Trophoblast cell (in vitro differentiated cells and primary cell): ENCODE results near the gene HPS3.

Source experiments
- DNase-seq, 2 donors: peaks; one replicate each; pipeline ENCODE4 v3.0.0-alpha.2; 2016
- H2AFZ ChIP-seq: 2 replicates; pipeline ENCODE4 v1.6.1; 2013; ENCODE audit warnings: low read length, moderate library complexity, mild to moderate bottlenecking; ENCODE audit not compliant: insufficient read depth, poor library complexity
- H2AK5ac ChIP-seq: 2 replicates; pipeline ENCODE4 v1.6.1; 2013; ENCODE audit warnings: mild to moderate bottlenecking, low read length
- H2BK120ac ChIP-seq: 2 replicates; pipeline ENCODE4 v1.6.1; 2013; ENCODE audit warnings: low read length, mild to moderate bottlenecking, moderate library complexity; ENCODE audit not compliant: insufficient read depth, poor library complexity
- H2BK12ac ChIP-seq: 2 replicates; pipeline ENCODE4 v1.6.1; 2013; ENCODE audit warnings: mild to moderate bottlenecking, low read length, moderate library complexity
- H2BK5ac ChIP-seq: 2 replicates; pipeline ENCODE4 v1.6.1; 2013; ENCODE audit warnings: low read length, low read depth, moderate library complexity, mild to moderate bottlenecking; ENCODE audit not compliant: poor library complexity
- H3K14ac ChIP-seq: 2 replicates; pipeline ENCODE4 v1.6.1; 2013; ENCODE audit warnings: mild to moderate bottlenecking, low read length
- H3K18ac ChIP-seq: 2 replicates; pipeline ENCODE4 v1.6.1; 2013; ENCODE audit warnings: mild to moderate bottlenecking, low read length
- H3K23ac ChIP-seq: 2 replicates; pipeline ENCODE4 v1.6.1; 2013; ENCODE audit warnings: low read length
- H3K27ac ChIP-seq: 2 replicates; pipeline ENCODE4 v1.5.1; 2013; ENCODE audit warnings: low read depth, mild to moderate bottlenecking, inconsistent platforms, low read length, moderate library complexity
- H3K27me3 ChIP-seq: 2 replicates; pipeline ENCODE4 v1.6.1; 2013; ENCODE audit warnings: inconsistent platforms, mild to moderate bottlenecking, low read length, moderate library complexity; ENCODE audit not compliant: insufficient read depth
- H3K36me3 ChIP-seq, 2 experiments: 1 replicate in 1 of 2; 2 replicates in 1 of 2; pipeline ENCODE4 v1.6.1; 2013; ENCODE audit warnings: low read length in 2 of 2, mild to moderate bottlenecking in 2 of 2, moderate library complexity in 1 of 2; ENCODE audit not compliant: insufficient read depth in 2 of 2, control insufficient read depth in 1 of 2
- H3K4ac ChIP-seq: 2 replicates; pipeline ENCODE4 v1.6.1; 2013; ENCODE audit warnings: low read depth, mild to moderate bottlenecking, low read length, moderate library complexity
- H3K4me1 ChIP-seq, 2 experiments: 1 replicate in 1 of 2; 2 replicates in 1 of 2; pipeline ENCODE4 v1.6.1; 2013; ENCODE audit warnings: low read length in 2 of 2, mild to moderate bottlenecking in 2 of 2, moderate library complexity in 1 of 2; ENCODE audit not compliant: insufficient read depth in 2 of 2, control insufficient read depth in 1 of 2
- H3K4me2 ChIP-seq: 2 replicates; pipeline ENCODE4 v1.6.1; 2013; ENCODE audit warnings: inconsistent platforms, mild to moderate bottlenecking, low read length, moderate library complexity
- H3K4me3 ChIP-seq: 2 replicates; pipeline ENCODE4 v1.5.1; 2013; ENCODE audit warnings: mild to moderate bottlenecking, low read depth, low read length, inconsistent platforms
- H3K79me1 ChIP-seq: one replicate; pipeline ENCODE4 v1.6.1; 2013; ENCODE audit warnings: low read length
- H3K79me2 ChIP-seq: 2 replicates; pipeline ENCODE4 v1.6.1; 2013; ENCODE audit warnings: low read length, mild to moderate bottlenecking; ENCODE audit not compliant: control insufficient read depth, insufficient read depth, poor library complexity
- H3K9ac ChIP-seq: 2 replicates; pipeline ENCODE4 v1.6.1; 2013; ENCODE audit warnings: mild to moderate bottlenecking, low read length
- H3K9me3 ChIP-seq: 2 replicates; pipeline ENCODE4 v1.6.1; 2013; ENCODE audit warnings: low read depth, mild to moderate bottlenecking, control low read depth, inconsistent platforms, low read length; ENCODE audit not compliant: insufficient read depth
- H4K12ac ChIP-seq: 2 replicates; pipeline ENCODE4 v1.6.1; 2013; ENCODE audit warnings: low read depth, mild to moderate bottlenecking, low read length, moderate library complexity
- H4K8ac ChIP-seq: 2 replicates; pipeline ENCODE4 v1.6.1; 2013; ENCODE audit warnings: low read depth, mild to moderate bottlenecking, low read length, moderate library complexity
- H4K91ac ChIP-seq: one replicate; pipeline ENCODE4 v1.6.1; 2013; ENCODE audit warnings: low read depth, mild to moderate bottlenecking, low read length, moderate library complexity
- WGBS: extraction: QIAGEN DNeasy Blood & Tissue Kit; methylation state at CpG from one replicate; pipeline ENCODE4 v1.1.7; 2013; ENCODE audit warnings: missing lambda C conversion rate; ENCODE audit not compliant: insufficient read length, insufficient coverage; ENCODE audit errors: extremely low coverage; 5-methylcytosine and 5-hydroxymethylcytosine counted together

Gene HPS3

DNA sequence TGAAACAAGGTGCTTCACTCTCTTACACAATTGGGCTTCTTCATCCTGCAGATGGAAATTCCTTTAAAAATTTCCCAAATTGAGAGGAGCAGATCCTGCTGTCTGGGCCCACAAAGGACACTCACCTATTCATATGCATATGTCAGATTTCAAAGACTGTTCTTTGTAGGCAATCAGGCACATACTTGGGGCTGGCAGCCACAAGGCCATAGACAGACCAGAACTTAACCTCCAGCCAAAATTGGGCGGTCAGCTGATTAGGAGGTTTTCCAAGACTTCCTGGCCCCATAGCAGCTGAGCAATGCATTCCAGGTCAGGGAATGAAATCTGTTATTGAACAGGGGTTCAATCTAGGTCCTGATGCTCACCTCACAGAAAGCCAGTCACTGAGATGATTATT lies 15.0 kb upstream of the HPS3 start:
- no peak overlapping the region for H2AK5ac ChIP-seq
- no peak overlapping the region for H2AFZ ChIP-seq
- no peaks in the 10 kb centered on the region for H3K9me3 ChIP-seq
- H3K14ac ChIP-seq, result no peak overlapping the region
- no peak overlapping the region for H4K8ac ChIP-seq
- H3K23ac ChIP-seq, result no peak overlapping the region
- H3K36me3 ChIP-seq, result no peaks in the 10 kb centered on the region
- H3K9ac ChIP-seq, result no peak overlapping the region
- no peak overlapping the region for H4K91ac ChIP-seq
- H3K79me1 ChIP-seq, result no peaks in the 10 kb centered on the region
- H2BK5ac ChIP-seq, result no peak overlapping the region
- no peak for DNase-seq
- H4K12ac ChIP-seq, result no peak overlapping the region
- H3K27me3 ChIP-seq, result no peaks in the 10 kb centered on the region
- H3K18ac ChIP-seq, result no peak overlapping the region
- no peak overlapping the region for H3K4me2 ChIP-seq
- peaks cover 0 to 3% of the 10 kb centered on the region in 2 experiments for H3K4me1 ChIP-seq
- no CpG with 5 or more reads among the region's 1 CpG for WGBS
- no peak overlapping the region for H2BK120ac ChIP-seq
- H3K4ac ChIP-seq, result no peak overlapping the region
- no peak overlapping the region for H3K27ac ChIP-seq
- H3K79me2 ChIP-seq, result no peaks in the 10 kb centered on the region
- no peak overlapping the region for H3K4me3 ChIP-seq
- H2BK12ac ChIP-seq, result no peak overlapping the region

DNA sequence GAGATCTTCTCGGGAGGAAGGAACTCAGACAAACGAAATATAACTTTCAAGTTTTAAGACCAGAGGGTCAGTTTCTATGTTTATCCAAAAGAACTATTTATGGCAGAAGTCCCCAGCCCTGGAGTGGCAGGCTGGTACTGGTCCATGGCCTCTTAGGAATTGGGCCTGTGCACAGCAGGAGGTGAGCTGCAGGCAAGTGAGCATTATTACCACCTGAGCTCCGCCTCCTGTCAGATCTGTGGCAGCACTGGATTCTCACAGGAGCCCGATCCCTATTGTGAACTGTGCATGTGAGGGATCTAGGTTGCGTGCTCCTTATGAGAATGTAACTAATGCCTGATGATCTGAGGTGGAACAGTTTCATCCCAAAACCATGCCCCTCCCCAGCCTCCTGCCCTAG lies 14.3 kb upstream of the HPS3 start:
- no CpG with 5 or more reads among the region's 5 CpGs for WGBS
- Histone ChIP-seq H3K4me1 (peaks cover 0 to 3% of the 10 kb centered on the region in 2 experiments), H3K9me3 (no peaks in the 10 kb centered on the region), H3K27ac (no peak overlapping the region), H3K36me3 (no peaks in the 10 kb centered on the region), H4K12ac (no peak overlapping the region), H3K9ac (no peak overlapping the region), H2AFZ (no peak overlapping the region), H2AK5ac (no peak overlapping the region), H2BK12ac (no peak overlapping the region), H3K23ac (no peak overlapping the region), H3K79me1 (no peaks in the 10 kb centered on the region), H2BK5ac (no peak overlapping the region), H2BK120ac (no peak overlapping the region), H3K27me3 (no peaks in the 10 kb centered on the region), H4K8ac (no peak overlapping the region), H3K14ac (no peak overlapping the region), H3K4me3 (no peak overlapping the region), H3K18ac (no peak overlapping the region), H3K79me2 (no peaks in the 10 kb centered on the region), H3K4ac (no peak overlapping the region), H4K91ac (no peak overlapping the region), H3K4me2 (no peak overlapping the region)
- no peak for DNase-seq

DNA sequence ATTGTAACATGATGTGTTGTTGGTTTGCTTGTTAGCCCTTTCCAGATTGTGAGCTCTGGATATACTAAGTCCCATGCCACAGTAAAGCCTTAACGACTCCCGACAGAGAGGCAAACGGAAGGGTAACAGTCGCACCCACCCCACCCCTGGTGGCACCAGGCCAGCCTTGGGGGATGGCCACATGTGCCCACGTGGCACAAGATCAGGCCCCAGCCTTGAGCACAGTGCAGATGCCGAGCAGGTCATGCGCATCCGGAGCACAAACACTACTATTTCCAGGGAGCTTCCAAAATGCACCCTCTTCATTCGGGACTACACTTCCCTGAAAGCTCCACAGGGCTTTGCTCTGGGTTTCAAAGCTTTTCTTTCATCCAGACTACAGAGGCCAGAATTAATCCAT lies 10.7 kb upstream of the HPS3 start:
- H3K23ac ChIP-seq, result no peak overlapping the region
- H4K12ac ChIP-seq, result no peak overlapping the region
- peaks cover 0 to 3% of the 10 kb centered on the region in 2 experiments for H3K4me1 ChIP-seq
- H3K4me2 ChIP-seq, result no peak overlapping the region
- H2BK5ac ChIP-seq, result no peak overlapping the region
- H2AFZ ChIP-seq, result no peak overlapping the region
- no peaks in the 10 kb centered on the region for H3K27me3 ChIP-seq
- no peak overlapping the region for H4K91ac ChIP-seq
- WGBS, result no CpG with 5 or more reads among the region's 9 CpGs
- no peak overlapping the region for H3K27ac ChIP-seq
- H3K4me3 ChIP-seq, result no peak overlapping the region
- no peaks in the 10 kb centered on the region for H3K9me3 ChIP-seq
- no peak overlapping the region for H2AK5ac ChIP-seq
- H4K8ac ChIP-seq, result no peak overlapping the region
- H3K79me2 ChIP-seq, result no peaks in the 10 kb centered on the region
- H3K14ac ChIP-seq, result no peak overlapping the region
- H3K79me1 ChIP-seq, result no peaks in the 10 kb centered on the region
- no peaks in the 10 kb centered on the region for H3K36me3 ChIP-seq
- no peak for DNase-seq
- peak overlapping the region; percentile 34 for H3K9ac ChIP-seq
- H3K4ac ChIP-seq, result no peak overlapping the region
- H3K18ac ChIP-seq, result no peak overlapping the region
- H2BK12ac ChIP-seq, result no peak overlapping the region
- no peak overlapping the region for H2BK120ac ChIP-seq

DNA sequence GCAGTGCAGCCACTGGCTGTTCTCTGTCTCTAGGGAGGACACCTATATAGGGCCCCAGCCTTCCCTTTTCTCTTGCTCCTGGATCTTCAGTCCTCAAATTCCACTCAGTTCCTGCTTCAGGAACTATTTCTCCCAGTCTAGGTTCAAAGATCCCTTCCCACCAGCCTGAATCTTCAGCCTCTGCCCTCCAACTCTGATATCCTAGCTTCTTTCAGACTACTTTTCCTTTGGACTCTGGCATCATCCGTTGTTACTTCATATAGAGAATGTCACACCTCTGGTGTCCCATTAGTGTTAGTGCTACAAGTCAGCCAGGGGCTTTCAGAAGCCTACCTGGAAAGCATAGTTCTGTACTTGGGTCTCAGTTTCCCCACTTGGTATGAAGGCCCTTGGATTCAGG lies 10.0 kb upstream of the HPS3 start:
- Histone ChIP-seq H3K23ac (no peak overlapping the region), H2BK5ac (no peak overlapping the region), H2BK120ac (no peak overlapping the region), H3K27me3 (no peaks in the 10 kb centered on the region), H2BK12ac (no peak overlapping the region), H2AK5ac (no peak overlapping the region), H3K79me1 (no peaks in the 10 kb centered on the region), H3K27ac (no peak overlapping the region), H3K18ac (no peak overlapping the region), H3K14ac (no peak overlapping the region), H3K79me2 (no peaks in the 10 kb centered on the region), H3K4me3 (no peak overlapping the region), H3K4me2 (no peak overlapping the region), H3K4ac (no peak overlapping the region), H2AFZ (no peak overlapping the region), H4K8ac (no peak overlapping the region), H3K9ac (no peak overlapping the region), H4K12ac (no peak overlapping the region), H3K9me3 (no peaks in the 10 kb centered on the region), H4K91ac (no peak overlapping the region), H3K36me3 (no peaks in the 10 kb centered on the region), H3K4me1 (peaks cover 0 to 2% of the 10 kb centered on the region in 2 experiments)
- no CpG with 5 or more reads among the region's 1 CpG for WGBS
- no peak for DNase-seq
